Mesodermal cell (in vitro differentiated cells): ENCODE results near the gene NDUFA11.

Experiments used
- H3K27ac ChIP-seq: 2 replicates; pipeline ENCODE4 v1.7.0; 2013; ENCODE audit warnings: mild to moderate bottlenecking, low read depth, low read length, moderate library complexity; ENCODE audit not compliant: severe bottlenecking
- H3K36me3 ChIP-seq: 2 replicates; pipeline ENCODE4 v1.7.1; 2013; ENCODE audit warnings: mild to moderate bottlenecking, low read length, moderate library complexity; ENCODE audit not compliant: control insufficient read depth, insufficient read depth
- H3K4me1 ChIP-seq: one replicate; pipeline ENCODE4 v1.7.1; 2013; ENCODE audit warnings: mild to moderate bottlenecking, low read length; ENCODE audit not compliant: insufficient read depth, control insufficient read depth, poor library complexity, severe bottlenecking
- H3K4me3 ChIP-seq: 2 replicates; pipeline ENCODE4 v1.7.0; 2013; ENCODE audit warnings: low read length, control low read depth, mild to moderate bottlenecking; ENCODE audit not compliant: insufficient read depth, poor library complexity, severe bottlenecking; ENCODE audit errors: extremely low read depth
- H3K9me3 ChIP-seq: 2 replicates; pipeline ENCODE4 v1.7.1; 2013; ENCODE audit warnings: mild to moderate bottlenecking, low read length, moderate library complexity; ENCODE audit not compliant: control insufficient read depth
- WGBS, 2 experiments: methylation state at CpG; one replicate each; pipeline ENCODE4 v1.1.5; 2013; ENCODE audit warnings: missing lambda C conversion rate in 2 of 2; ENCODE audit not compliant: insufficient coverage in 2 of 2; 5-methylcytosine and 5-hydroxymethylcytosine counted together

Gene NDUFA11

GRCh38 chr19:5905114-5905778 is 1.7 kb upstream of the NDUFA11 start:
- no peaks in the 10 kb centered on the region for H3K4me1 ChIP-seq
- H3K36me3 ChIP-seq = peaks cover 16% of the 10 kb centered on the region
- peak overlapping the region; percentile 95 for H3K4me3 ChIP-seq
- H3K9me3 ChIP-seq = no peaks in the 10 kb centered on the region
- WGBS, 2 experiments = 54 to 58% methylated on average over 17 to 23 of the region's 31 CpGs
- no peak overlapping the region for H3K27ac ChIP-seq

GRCh38 chr19:5904352-5905113 is 943 bp upstream of the NDUFA11 start, which contains the start of gene VMAC:
Gene VMAC, plus strand, starts transcription at chr19:5904872. Its CDS starts 19 bp downstream, at chr19:5904891.
- Histone ChIP-seq H3K4me1 (no peaks in the 10 kb centered on the region), H3K27ac (peak within 1 kb of the TSS; percentile 97), H3K4me3 (peak within 1 kb of the TSS; percentile 95), H3K36me3 (peaks cover 21% of the 10 kb centered on the region), H3K9me3 (no peaks in the 10 kb centered on the region)
- 1 to 2% methylated on average over 51 to 54 of the region's 61 CpGs for WGBS, 2 experiments

DNA sequence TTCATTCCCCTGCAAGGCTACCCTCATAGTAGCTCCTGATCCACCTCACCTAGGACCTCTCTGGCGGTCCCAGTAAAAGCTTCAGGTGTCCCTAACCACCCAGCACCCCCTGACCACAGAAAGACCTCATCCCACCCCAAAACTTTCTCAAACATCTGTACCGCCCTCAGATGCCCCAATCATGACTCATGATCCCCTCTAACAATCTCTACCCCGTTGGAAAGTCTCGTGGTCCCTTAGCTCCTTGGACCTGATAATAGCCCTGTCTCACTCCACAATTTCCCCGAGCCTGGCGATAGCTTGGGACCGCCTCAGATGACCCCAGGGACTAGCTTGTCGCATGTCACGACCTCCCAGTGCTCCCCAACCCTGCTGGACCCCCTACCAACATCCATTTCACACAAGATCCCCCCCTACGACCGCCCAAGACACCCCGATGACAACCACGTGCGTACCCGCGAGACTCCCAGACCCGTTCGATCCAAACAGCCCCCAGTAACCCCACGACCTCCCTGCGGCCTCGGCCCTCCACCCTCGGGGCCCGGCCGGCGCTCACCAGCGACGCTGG is 450 bp downstream of the NDUFA11 start:
- Histone ChIP-seq H3K4me1 (no peaks in the 10 kb centered on the region), H3K4me3 (peak overlapping the region; percentile 95), H3K9me3 (no peaks in the 10 kb centered on the region), H3K27ac (peak overlapping the region; percentile 97), H3K36me3 (peaks cover 21% of the 10 kb centered on the region)
- 0% methylated on average over 5 to 25 of the region's 27 CpGs for WGBS, 2 experiments

GRCh38 chr19:5900976-5901375 is 2.6 kb downstream of the NDUFA11 start:
- Histone ChIP-seq H3K4me1 (no peaks in the 10 kb centered on the region), H3K27ac (no peak overlapping the region), H3K4me3 (no peak overlapping the region), H3K36me3 (peaks cover 31% of the 10 kb centered on the region), H3K9me3 (no peaks in the 10 kb centered on the region)
- WGBS, 2 experiments = 97 to 98% methylated on average over 8 of the region's 8 CpGs

- Histone ChIP-seq H3K4me3 (no peak overlapping the region), H3K36me3 (peaks cover 39% of the 10 kb centered on the region)
- WGBS, 2 experiments = 98 to 100% methylated on average over 10 to 11 of the region's 13 CpGs
Observed at GRCh38 chr19:5899728-5900526, 3.7 kb downstream of the NDUFA11 start.

GRCh38 chr19:5897189-5897969 is 6.2 kb downstream of the NDUFA11 start:
- no peaks in the 10 kb centered on the region for H3K9me3 ChIP-seq
- no peak overlapping the region for H3K27ac ChIP-seq
- H3K36me3 ChIP-seq = peaks cover 40% of the 10 kb centered on the region
- H3K4me3 ChIP-seq = no peak overlapping the region
- no peaks in the 10 kb centered on the region for H3K4me1 ChIP-seq
- WGBS, 2 experiments = 93 to 96% methylated on average over 21 to 30 of the region's 30 CpGs

More at GRCh38 chr19:5899728-5900526, 3.7 kb downstream of the NDUFA11 start:
- Histone ChIP-seq H3K9me3 (no peaks in the 10 kb centered on the region), H3K4me1 (no peaks in the 10 kb centered on the region), H3K27ac (no peak overlapping the region)

GRCh38 chr19:5896365-5897076 is 7.1 kb downstream of the NDUFA11 start:
- Histone ChIP-seq H3K4me1 (no peaks in the 10 kb centered on the region), H3K36me3 (peaks cover 36% of the 10 kb centered on the region), H3K4me3 (no peak overlapping the region), H3K27ac (no peak overlapping the region), H3K9me3 (no peaks in the 10 kb centered on the region)
- WGBS, 2 experiments = 95% methylated on average over 27 to 29 of the region's 29 CpGs

GRCh38 chr19:5895890-5896289 is 7.7 kb downstream of the NDUFA11 start:
- H3K27ac ChIP-seq = no peak overlapping the region
- no peak overlapping the region for H3K4me3 ChIP-seq
- H3K36me3 ChIP-seq = peaks cover 31% of the 10 kb centered on the region
- H3K9me3 ChIP-seq = no peaks in the 10 kb centered on the region
- 89 to 92% methylated on average over 4 to 6 of the region's 8 CpGs for WGBS, 2 experiments
- no peaks in the 10 kb centered on the region for H3K4me1 ChIP-seq

DNA sequence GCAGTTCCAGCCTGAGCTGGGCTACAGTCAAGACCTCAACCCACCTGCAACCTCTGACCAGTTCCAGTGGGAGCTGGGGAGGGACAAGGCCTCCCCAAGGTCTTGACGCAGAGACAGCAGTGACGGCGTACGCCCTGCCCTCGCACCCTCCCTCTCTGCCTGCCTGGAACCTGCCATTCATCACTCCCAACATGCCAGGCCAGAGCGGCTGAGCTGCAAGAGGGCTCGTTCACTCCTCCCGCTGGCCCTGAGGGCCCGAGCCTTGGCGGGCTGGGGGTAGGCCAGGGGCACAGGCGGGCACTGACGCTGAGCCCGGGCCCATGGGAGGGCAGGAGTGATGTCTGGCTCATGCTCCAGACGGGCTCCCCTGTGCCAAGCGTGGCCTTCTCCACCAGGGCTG is 8.2 kb downstream of the NDUFA11 start:
- Histone ChIP-seq H3K4me1 (no peaks in the 10 kb centered on the region), H3K4me3 (no peak overlapping the region), H3K9me3 (no peaks in the 10 kb centered on the region), H3K27ac (no peak overlapping the region), H3K36me3 (peaks cover 28% of the 10 kb centered on the region)
- WGBS, 2 experiments = 83 to 84% methylated on average over 13 to 14 of the region's 15 CpGs
